GM12878 (cell line): ENCODE data around the gene PEX16. TPM values are rescaled to one million over a fixed set of nuclear protein-coding genes. Genes with fewer than 3 reads are reported as not detected.

ENCODE experiments used
- BHLHE40 ChIP-seq, 2 experiments: fragments of 450-650 bp in 1 of 2; IDR thresholded peaks; 2 replicates each; pipeline ENCODE4 v1.6.1; 2011 to 2017; ENCODE audit warnings: low read depth in 2 of 2, borderline replicate concordance in 1 of 2, improper control_type of control experiment in 1 of 2, low read length in 1 of 2, mild to moderate bottlenecking in 1 of 2
- CHD4 ChIP-seq: fragments of 200-600 bp; sonication (generic); IDR thresholded peaks from 2 replicates; pipeline ENCODE4 v1.6.1; 2016; ENCODE audit warnings: mild to moderate bottlenecking
- CREM ChIP-seq: IDR thresholded peaks from 2 replicates; pipeline ENCODE4 v1.6.1; 2014; ENCODE audit warnings: antibody characterized with exemption, low read depth
- HDAC6 ChIP-seq: fragments of 200-600 bp; sonication (generic); IDR thresholded peaks from one replicate; pipeline ENCODE4 v1.8.0; 2017; ENCODE audit warnings: antibody characterized with exemption; ENCODE audit not compliant: unreplicated experiment
- MEF2B ChIP-seq: fragments of 450-650 bp; IDR thresholded peaks from 2 replicates; pipeline ENCODE4 v1.6.1; 2018; ENCODE audit warnings: mild to moderate bottlenecking, moderate library complexity; ENCODE audit not compliant: partially characterized antibody, poor library complexity, severe bottlenecking
- MTA3 ChIP-seq: IDR thresholded peaks from 2 replicates; pipeline ENCODE4 v1.6.1; 2012; ENCODE audit warnings: low read length, inconsistent platforms, borderline replicate concordance
- MYB ChIP-seq: fragments of 150-350 bp; IDR thresholded peaks from 2 replicates; pipeline ENCODE4 v1.6.1; 2014; ENCODE audit warnings: mild to moderate bottlenecking, low read depth, low read length, borderline replicate concordance
- NFYA ChIP-seq: IDR thresholded peaks from 2 replicates; pipeline ENCODE4 v1.6.1; 2011; ENCODE audit warnings: low read depth, mild to moderate bottlenecking, low read length, improper control_type of control experiment, borderline replicate concordance
- RBBP5 ChIP-seq: fragments of 200-600 bp; sonication (generic); conservative IDR thresholded peaks from 2 replicates; pipeline ENCODE4 v1.6.1; 2016
- RFX5 ChIP-seq: IDR thresholded peaks from 2 replicates; pipeline ENCODE4 v1.6.1; 2011; ENCODE audit warnings: low read depth, low read length, improper control_type of control experiment
- TAF1 ChIP-seq: IDR thresholded peaks from 2 replicates; pipeline ENCODE4 v1.6.1; 2011; ENCODE audit warnings: mild to moderate bottlenecking, low read depth, low read length, borderline replicate concordance
- TARDBP ChIP-seq: IDR thresholded peaks from 2 replicates; pipeline ENCODE4 v1.6.1; 2016; ENCODE audit warnings: borderline replicate concordance
- TCF12 ChIP-seq: IDR thresholded peaks from 2 replicates; pipeline ENCODE4 v1.6.1; 2011; ENCODE audit warnings: low read depth, mild to moderate bottlenecking, low read length
- ZBTB4 ChIP-seq: fragments of 450-650 bp; formaldehyde crosslinking; IDR thresholded peaks from 2 replicates; pipeline ENCODE4 v1.4.0; 2022; ENCODE audit warnings: mild to moderate bottlenecking, moderate library complexity
- ZBTB40 ChIP-seq: fragments of 450-650 bp; IDR thresholded peaks from 2 replicates; pipeline ENCODE4 v1.6.1; 2016; ENCODE audit warnings: mild to moderate bottlenecking, moderate library complexity, borderline replicate concordance
- ZNF24 ChIP-seq: fragments of 450-650 bp; IDR thresholded peaks from 2 replicates; pipeline ENCODE4 v1.6.1; 2017; ENCODE audit warnings: antibody characterized with exemption, mild to moderate bottlenecking
- ZNF592 ChIP-seq: fragments of 450-650 bp; IDR thresholded peaks from 2 replicates; pipeline ENCODE4 v1.6.1; 2017; ENCODE audit warnings: mild to moderate bottlenecking, moderate library complexity
- ZNF622 ChIP-seq: fragments of 450-650 bp; IDR thresholded peaks from 2 replicates; pipeline ENCODE4 v1.6.1; 2017; ENCODE audit warnings: mild to moderate bottlenecking, inconsistent platforms
- ZSCAN29 ChIP-seq: fragments of 450-650 bp; IDR thresholded peaks from 2 replicates; pipeline ENCODE4 v1.6.1; 2017; ENCODE audit warnings: mild to moderate bottlenecking, moderate library complexity
- polyA plus RNA-seq, 11 experiments: library from polyadenylated mRNA; depleted of rRNA in 4 of 11; unstranded in 6 of 11; stranded (reverse) in 5 of 11; fragments of >200 nt; fragmentation: Nextera tagmentation in 4 of 11; fragmentation: Illumina TruSeq in 1 of 11; extraction: Ambion mirVana in 4 of 11; extraction: Trizol in 1 of 11; gene quantifications; 1 replicate in 1 of 11; 2 replicates in 10 of 11; pipeline versions ENCODE4 v1.2.1 to v1.2.3, GENCODE V29; 2011 to 2016; ENCODE audit warnings: inconsistent platforms in 2 of 11, missing spikeins in 2 of 11, low read depth in 1 of 11
- total RNA-seq, 4 experiments: library from RNA; depleted of rRNA in 3 of 4; stranded (reverse); fragments of >200 nt in 3 of 4; fragmentation: Illumina TruSeq in 1 of 4; extraction: Trizol in 1 of 4; gene quantifications; 2 replicates each; pipeline versions ENCODE4 v1.2.1 to v1.2.3, GENCODE V29; 2013 to 2021

Gene PEX16
- total and polyA plus RNA-seq, 10 of the 15 experiments (the other 5 are each of a cell fraction or from before 2014, with no cell fraction given) = 1.4 to 53.5 (median 27.6) TPM

- TF ChIP-seq ZBTB40 (peak; percentile 68; the same call in 1 of the 2 replicates), CREM (peak; percentile 71; the same call in 1 of the 2 replicates), NFYA (no peak), MTA3 (no peak; the same call in 1 of the 2 replicates), TCF12 (peak; percentile 99), ZSCAN29 (no peak; the same call in 1 of the 2 replicates), RBBP5 (no peak), ZNF592 (0 out of 2 replicates have a peak, but pooled peaks have one; percentile 40), RFX5 (no peak), TAF1 (no peak), HDAC6 (no peak), BHLHE40 (IDR thresholded peaks at IDR 0.05; ENCODE audit: borderline replicate concordance in 1 of 2, low read depth in 2 of 2, low read length in 1 of 2) (peak; percentile 99), ZBTB4 (no peak), MEF2B (peak; percentile 99), ZNF622 (no peak), TARDBP (peak; percentile 77), CHD4 (no peak), MYB (no peak), ZNF24 (no peak)
Measured at GRCh38 chr11:45930031-45930794, 12.5 kb upstream of the PEX16 start (continued).
